Measurements from ENCODE around the gene DNAL1. TPM values are rescaled to one million over a fixed set of nuclear protein-coding genes. Genes with fewer than 3 reads are reported as not detected.
"Not testable (repeated sequence)": the region's sequence is repeated elsewhere in the genome, so short reads cannot be mapped to it uniquely, and the experiment has no call there.

DNAL1 gene
- total RNA-seq, 1 donor from 2014 or later, result 1.5 TPM

- Histone ChIP-seq H3K36me3 (no peaks in the 10 kb centered on the region), H3K4me3 (no peak overlapping the region), H3K27ac (no peak overlapping the region), H3K4me1 (peaks cover 0 to 8% of the 10 kb centered on the region in 2 donors), H3K9me3 (no peaks in the 10 kb centered on the region), H3K27me3 (no peaks in the 10 kb centered on the region)
- TF ChIP-seq CTCF (IDR thresholded peaks at IDR 0.05), result no peak
- intact Hi-C loops (cut with DNase I), result no loop called here
- DNase-seq (ENCODE audit: low spot score in 2 of 2), result no peak
Measured at GRCh38 chr14:73640796-73641365, 3.9 kb upstream of the DNAL1 start.

- Histone ChIP-seq H3K27me3 (no peaks in the 10 kb centered on the region), H3K27ac (peak overlapping the region; percentile 75 to 82), H3K9me3 (no peaks in the 10 kb centered on the region), H3K4me1 (peaks cover 0 to 6% of the 10 kb centered on the region in 2 donors), H3K36me3 (no peaks in the 10 kb centered on the region), H3K4me3 (peak overlapping the region; percentile 63 to 87)
- TF ChIP-seq CTCF (IDR thresholded peaks at IDR 0.05), result no peak
- intact Hi-C loops (cut with DNase I), result loop anchor here (2.0 kb wide), 2 partner anchors 70 to 242 kb away; partner anchors contain the start of genes PNMA1 and ZNF410
- no peak for DNase-seq (ENCODE audit: low spot score in 2 of 2)
Measured at GRCh38 chr14:73645248-73645610, 443 bp downstream of the DNAL1 start.

DNA sequence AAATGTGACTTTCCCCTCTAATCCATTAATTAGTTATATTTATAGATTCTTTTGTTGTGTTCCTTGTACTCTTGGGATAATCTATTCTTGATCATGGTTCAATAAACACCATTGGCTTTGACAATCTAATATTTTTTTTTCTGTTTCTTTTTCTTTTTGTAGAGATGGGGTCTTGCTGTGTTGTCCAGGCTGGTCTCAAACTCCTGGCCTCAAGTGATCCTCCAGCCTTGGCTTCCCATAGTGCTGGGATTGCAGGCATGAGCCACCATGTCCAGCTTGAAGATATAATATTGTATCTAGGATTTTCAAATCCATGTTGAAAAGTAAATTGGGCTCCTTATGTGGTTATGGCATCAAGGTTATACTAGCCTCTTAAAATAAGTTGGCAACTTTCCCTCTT lies 6.2 kb downstream of the DNAL1 start:
- intact Hi-C loops (cut with DNase I), result no loop called here
- peaks cover 4 to 16% of the 10 kb centered on the region in 2 donors for H3K36me3 ChIP-seq
- no peak overlapping the region for H3K27ac ChIP-seq
- H3K4me3 ChIP-seq, result no peak overlapping the region
- H3K4me1 ChIP-seq, result no peaks in the 10 kb centered on the region
- H3K27me3 ChIP-seq, result no peaks in the 10 kb centered on the region
- no peak for TF ChIP-seq CTCF (IDR thresholded peaks at IDR 0.05)
- no peaks in the 10 kb centered on the region for H3K9me3 ChIP-seq
- no peak for DNase-seq (ENCODE audit: low spot score in 2 of 2)

- Histone ChIP-seq H3K36me3 (peaks cover 4 to 16% of the 10 kb centered on the region in 2 donors), H3K4me1 (no peaks in the 10 kb centered on the region), H3K27me3 (no peaks in the 10 kb centered on the region), H3K9me3 (no peaks in the 10 kb centered on the region), H3K4me3 (no peak overlapping the region), H3K27ac (no peak overlapping the region)
- DNase-seq (ENCODE audit: low spot score in 2 of 2), result no peak
- no peak for TF ChIP-seq CTCF (IDR thresholded peaks at IDR 0.05)
- intact Hi-C loops (cut with DNase I), result no loop called here
Measured at GRCh38 chr14:73655851-73656250, 11.1 kb downstream of the DNAL1 start.

- H3K27ac ChIP-seq; H3K4me3 ChIP-seq; intact Hi-C loops (cut with DNase I); DNase-seq (ENCODE audit: low spot score in 2 of 2); H3K36me3 ChIP-seq; H3K27me3 ChIP-seq; H3K9me3 ChIP-seq; H3K4me1 ChIP-seq: not testable (repeated sequence)
Measured at GRCh38 chr14:73659202-73659601, 14.4 kb downstream of the DNAL1 start.

- peaks cover 0 to 3% of the 10 kb centered on the region in 2 donors for H3K36me3 ChIP-seq
Measured at GRCh38 chr14:73660511-73660910, 15.7 kb downstream of the DNAL1 start.

More at GRCh38 chr14:73660511-73660910, 15.7 kb downstream of the DNAL1 start:
- no peak overlapping the region for H3K4me3 ChIP-seq
- H3K4me1 ChIP-seq, result no peaks in the 10 kb centered on the region
- no peaks in the 10 kb centered on the region for H3K9me3 ChIP-seq
- no peak for DNase-seq (ENCODE audit: low spot score in 2 of 2)
- no peaks in the 10 kb centered on the region for H3K27me3 ChIP-seq
- TF ChIP-seq CTCF (IDR thresholded peaks at IDR 0.05), result no peak
- intact Hi-C loops (cut with DNase I), result no loop called here
- H3K27ac ChIP-seq, result no peak overlapping the region

Measured in ascending aorta (tissue), 2 donors.